ENCODE results near the gene LMO1.

Gene LMO1

GRCh38 chr11:8204596-8204995, 59.1 kb downstream of the LMO1 start:
- TF ChIP-seq, protein P1, sequence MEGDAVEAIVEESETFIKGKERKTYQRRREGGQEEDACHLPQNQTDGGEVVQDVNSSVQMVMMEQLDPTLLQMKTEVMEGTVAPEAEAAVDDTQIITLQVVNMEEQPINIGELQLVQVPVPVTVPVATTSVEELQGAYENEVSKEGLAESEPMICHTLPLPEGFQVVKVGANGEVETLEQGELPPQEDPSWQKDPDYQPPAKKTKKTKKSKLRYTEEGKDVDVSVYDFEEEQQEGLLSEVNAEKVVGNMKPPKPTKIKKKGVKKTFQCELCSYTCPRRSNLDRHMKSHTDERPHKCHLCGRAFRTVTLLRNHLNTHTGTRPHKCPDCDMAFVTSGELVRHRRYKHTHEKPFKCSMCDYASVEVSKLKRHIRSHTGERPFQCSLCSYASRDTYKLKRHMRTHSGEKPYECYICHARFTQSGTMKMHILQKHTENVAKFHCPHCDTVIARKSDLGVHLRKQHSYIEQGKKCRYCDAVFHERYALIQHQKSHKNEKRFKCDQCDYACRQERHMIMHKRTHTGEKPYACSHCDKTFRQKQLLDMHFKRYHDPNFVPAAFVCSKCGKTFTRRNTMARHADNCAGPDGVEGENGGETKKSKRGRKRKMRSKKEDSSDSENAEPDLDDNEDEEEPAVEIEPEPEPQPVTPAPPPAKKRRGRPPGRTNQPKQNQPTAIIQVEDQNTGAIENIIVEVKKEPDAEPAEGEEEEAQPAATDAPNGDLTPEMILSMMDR (conservative IDR thresholded peaks at IDR 0.05; ENCODE audit: low read depth, low read length) = no peak
- DNase-seq (ENCODE audit: low read depth) = no peak

DNA sequence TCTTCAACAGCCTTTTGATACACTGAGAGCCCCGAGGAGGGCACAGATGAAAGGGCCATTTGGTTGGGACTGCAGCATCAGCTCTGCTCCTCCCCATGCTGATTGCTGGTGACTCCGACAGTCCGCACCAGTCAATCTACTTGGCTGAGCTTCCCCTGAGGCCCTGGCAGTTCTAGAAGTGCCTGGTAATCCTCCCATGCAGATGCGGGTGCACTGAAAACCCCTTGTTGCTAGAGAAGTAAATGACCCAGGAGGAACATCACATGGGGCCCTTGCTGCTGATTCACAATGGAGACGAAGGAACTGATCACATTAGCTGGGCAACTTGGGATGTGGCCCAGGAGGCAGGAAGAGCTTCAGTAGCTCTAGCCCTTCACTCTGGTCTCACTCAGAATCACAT, 59.7 kb downstream of the LMO1 start:
- DNase-seq (ENCODE audit: low read depth) = no peak
- TF ChIP-seq, protein P1 (conservative IDR thresholded peaks at IDR 0.05; ENCODE audit: low read depth, low read length) = no peak
- H3K4me3 ChIP-seq (ENCODE audit: low read depth, low read length) = no peak overlapping the region

More at GRCh38 chr11:8204596-8204995, 59.1 kb downstream of the LMO1 start:
- no peak overlapping the region for H3K4me3 ChIP-seq (ENCODE audit: low read depth, low read length)

DNA sequence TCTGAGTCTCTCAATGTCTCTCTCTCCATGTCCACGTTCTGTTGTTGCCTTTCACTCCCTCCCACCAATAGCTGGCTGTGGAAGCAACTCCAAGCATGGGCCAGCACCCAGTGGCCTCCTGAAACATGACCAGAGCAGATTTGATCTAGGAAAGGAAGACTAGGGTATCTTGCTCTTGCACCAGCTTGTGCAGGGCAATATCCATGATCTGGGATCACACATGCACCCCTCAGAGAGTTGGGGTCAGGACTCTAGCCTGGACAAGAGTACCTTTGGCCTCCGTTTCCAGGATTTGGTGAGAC, 60.3 kb downstream of the LMO1 start:
- no peak for DNase-seq (ENCODE audit: low read depth)
- TF ChIP-seq, protein P1 (conservative IDR thresholded peaks at IDR 0.05; ENCODE audit: low read depth, low read length) = no peak
- no peak overlapping the region for H3K4me3 ChIP-seq (ENCODE audit: low read depth, low read length)

DNA sequence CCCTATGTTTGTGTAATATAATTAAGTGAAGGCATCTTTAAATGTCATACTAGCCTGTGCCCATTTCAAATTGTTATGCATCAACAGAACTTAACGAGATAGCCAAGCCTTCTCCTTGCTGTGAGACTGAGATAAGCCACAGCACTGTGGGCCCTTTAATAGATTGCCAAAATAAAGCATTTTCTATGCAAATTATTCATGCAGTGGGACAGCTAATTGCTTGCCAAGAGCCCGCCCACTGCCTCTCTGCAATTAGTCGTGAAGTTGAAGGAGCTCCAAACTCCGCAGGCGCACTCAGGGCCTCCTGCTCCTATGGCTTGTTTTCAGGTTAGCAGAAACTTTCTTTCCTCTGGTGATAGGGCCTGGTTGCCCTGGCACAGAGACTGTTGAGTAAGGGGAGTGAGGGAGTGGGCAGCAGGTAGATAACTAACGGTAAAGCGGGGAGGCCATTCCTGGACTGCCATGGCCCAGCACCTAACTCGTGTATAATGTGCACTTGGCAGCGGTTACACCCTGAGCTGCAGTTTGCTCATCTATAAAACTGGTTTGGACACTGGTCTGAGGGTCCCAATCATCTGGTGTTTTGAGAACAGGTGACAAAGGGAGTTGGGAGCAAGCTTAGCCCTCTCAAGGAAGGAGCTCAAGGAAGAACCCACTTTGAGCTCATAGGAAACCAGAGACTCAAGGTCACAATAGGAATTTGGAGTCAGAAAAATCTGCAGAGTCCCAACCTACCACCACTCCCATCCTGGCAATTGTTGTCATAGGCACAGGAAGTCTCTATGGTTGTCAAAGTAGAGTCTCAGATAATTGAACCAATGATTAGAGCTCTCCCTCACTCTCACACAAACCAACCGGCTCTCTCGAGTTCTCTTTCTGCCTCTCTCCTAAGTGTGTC, 60.9 kb downstream of the LMO1 start:
- DNase-seq (ENCODE audit: low read depth) = no peak
- no peak overlapping the region for H3K4me3 ChIP-seq (ENCODE audit: low read depth, low read length)
- TF ChIP-seq, protein P1 (conservative IDR thresholded peaks at IDR 0.05; ENCODE audit: low read depth, low read length) = no peak

DNA sequence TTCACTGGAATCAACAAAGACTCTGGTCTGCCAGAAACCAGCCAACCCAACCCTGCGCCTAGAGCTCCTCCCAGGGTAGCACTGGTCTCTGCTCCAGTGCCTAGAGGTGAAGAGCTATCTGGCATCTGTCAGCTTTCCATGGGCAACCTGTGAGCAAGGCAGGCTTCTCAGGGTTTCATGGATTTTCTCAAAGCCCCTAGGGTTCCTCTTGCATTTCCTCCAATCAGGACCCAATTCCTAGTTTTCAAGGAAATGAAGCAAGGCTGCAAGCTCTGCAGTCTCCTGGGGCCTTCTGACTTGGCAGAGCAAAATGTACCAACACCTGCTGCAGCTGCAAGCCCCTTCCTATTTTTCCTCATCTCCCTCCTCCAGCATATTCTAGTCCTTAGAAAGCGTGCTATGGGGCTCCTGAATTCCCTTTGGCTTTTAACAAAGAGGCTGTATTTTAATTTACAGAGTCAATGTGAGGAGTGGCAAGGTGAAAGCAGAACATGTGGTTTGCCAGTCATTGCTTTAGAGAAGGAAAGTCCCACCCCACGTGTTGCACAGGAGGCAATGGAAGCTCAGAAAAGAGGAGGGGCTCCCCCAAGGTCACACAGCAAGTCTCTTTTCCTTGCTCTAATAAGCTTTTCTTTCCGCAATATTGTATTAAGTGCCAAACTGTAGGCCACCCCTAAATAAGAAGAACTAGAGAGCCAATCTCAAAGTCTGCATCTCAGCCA, 61.9 kb downstream of the LMO1 start:
- TF ChIP-seq, protein P1 (conservative IDR thresholded peaks at IDR 0.05; ENCODE audit: low read depth, low read length) = no peak
- no peak for DNase-seq (ENCODE audit: low read depth)
- no peak overlapping the region for H3K4me3 ChIP-seq (ENCODE audit: low read depth, low read length)

DNA sequence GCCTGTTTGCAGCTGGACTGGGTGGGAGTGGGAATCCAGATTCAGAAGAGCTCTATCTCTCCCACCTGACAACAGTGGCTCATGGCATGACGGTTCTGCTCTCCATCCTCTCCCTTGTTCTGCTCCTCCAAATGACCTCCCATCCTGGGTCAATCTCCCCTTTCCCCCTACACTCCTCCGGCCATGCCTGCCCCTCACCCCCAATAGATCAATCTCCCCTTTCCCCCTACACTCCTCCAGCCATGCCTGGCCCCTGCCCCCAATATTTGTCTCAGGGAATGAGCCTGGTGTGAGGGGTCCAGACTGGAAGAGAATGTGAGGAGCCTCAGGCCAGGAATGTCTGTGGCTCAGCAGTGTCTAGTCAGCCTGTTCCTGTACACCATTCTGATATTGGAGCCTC, 64.0 kb downstream of the LMO1 start:
- TF ChIP-seq, protein P1 (conservative IDR thresholded peaks at IDR 0.05; ENCODE audit: low read depth, low read length) = no peak
- DNase-seq (ENCODE audit: low read depth) = no peak
- H3K4me3 ChIP-seq (ENCODE audit: low read depth, low read length) = no peak overlapping the region

Measured in choroid plexus epithelial cell (primary cell).